Thymus (tissue), 11 donors: ENCODE measurements around the gene SLC48A1. TPM values are rescaled to one million over a fixed set of nuclear protein-coding genes. Genes with fewer than 3 reads are reported as not detected.

Experiments used
- DNase-seq, 9 donors: peaks; one replicate each; pipeline ENCODE4 v3.0.0-alpha.2; 2013; ENCODE audit warnings: low spot score in 9 of 9, low read depth in 6 of 9, missing footprints in 1 of 9
- H3K27ac ChIP-seq, 2 donors: one replicate each; pipeline ENCODE4 v1.5.1; 2013; ENCODE audit warnings: control low read depth in 1 of 2, low read depth in 1 of 2, low read length in 1 of 2, mild to moderate bottlenecking in 1 of 2, moderate library complexity in 1 of 2
- H3K27me3 ChIP-seq, 2 donors: one replicate each; pipeline ENCODE4 v1.5.1; 2013; ENCODE audit warnings: low read length in 1 of 2; ENCODE audit not compliant: control insufficient read depth in 2 of 2, insufficient read depth in 1 of 2
- H3K36me3 ChIP-seq, 2 donors: one replicate each; pipeline ENCODE4 v1.5.1; 2013; ENCODE audit warnings: low read length in 1 of 2, mild to moderate bottlenecking in 1 of 2, moderate library complexity in 1 of 2; ENCODE audit not compliant: control insufficient read depth in 2 of 2, insufficient read depth in 2 of 2
- H3K4me1 ChIP-seq, 2 donors: one replicate each; pipeline ENCODE4 v1.5.1; 2013; ENCODE audit warnings: low read length in 2 of 2; ENCODE audit not compliant: control insufficient read depth in 2 of 2, insufficient read depth in 2 of 2
- H3K4me3 ChIP-seq, 2 donors: one replicate each; pipeline ENCODE4 v1.5.1; 2013; ENCODE audit warnings: low read length in 2 of 2, control low read depth in 1 of 2, mild to moderate bottlenecking in 1 of 2
- H3K9me3 ChIP-seq, 2 donors: one replicate each; pipeline ENCODE4 v1.5.1; 2013; ENCODE audit warnings: low read length in 1 of 2, mild to moderate bottlenecking in 1 of 2; ENCODE audit not compliant: control insufficient read depth in 2 of 2, insufficient read depth in 1 of 2
- WGBS: extraction: QIAGEN DNeasy Blood & Tissue Kit; methylation state at CpG from one replicate; pipeline ENCODE4 v1.1.7; 2013; 5-methylcytosine and 5-hydroxymethylcytosine counted together
- polyA plus RNA-seq: library from polyadenylated mRNA; stranded (reverse); fragments of 200-250 nt; gene quantifications from one replicate; pipeline ENCODE4 v1.2.3, GENCODE V29; 2013
- total RNA-seq: library from RNA; stranded (reverse); fragments of 120-200 nt; gene quantifications from one replicate; pipeline ENCODE4 v1.2.4, GENCODE V29; 2013
- donor health status: healthy.

Gene SLC48A1
- total and polyA plus RNA-seq, 2 donors, result 4.5 to 9.3 TPM

- Histone ChIP-seq H3K27ac (peak overlapping the region in 1 of 2 donors; percentile 31), H3K27me3 (no peaks in the 10 kb centered on the region), H3K36me3 (peaks cover 96 to 99% of the 10 kb centered on the region in 2 donors), H3K4me3 (no peak overlapping the region), H3K9me3 (no peaks in the 10 kb centered on the region), H3K4me1 (peaks cover 72 to 84% of the 10 kb centered on the region in 2 donors)
- DNase-seq, result no peak
- 97% methylated on average over 7 of the region's 7 CpGs for WGBS
These were observed 27.5 kb downstream of the SLC48A1 start for GRCh38 chr12:47800582-47800981.

DNA sequence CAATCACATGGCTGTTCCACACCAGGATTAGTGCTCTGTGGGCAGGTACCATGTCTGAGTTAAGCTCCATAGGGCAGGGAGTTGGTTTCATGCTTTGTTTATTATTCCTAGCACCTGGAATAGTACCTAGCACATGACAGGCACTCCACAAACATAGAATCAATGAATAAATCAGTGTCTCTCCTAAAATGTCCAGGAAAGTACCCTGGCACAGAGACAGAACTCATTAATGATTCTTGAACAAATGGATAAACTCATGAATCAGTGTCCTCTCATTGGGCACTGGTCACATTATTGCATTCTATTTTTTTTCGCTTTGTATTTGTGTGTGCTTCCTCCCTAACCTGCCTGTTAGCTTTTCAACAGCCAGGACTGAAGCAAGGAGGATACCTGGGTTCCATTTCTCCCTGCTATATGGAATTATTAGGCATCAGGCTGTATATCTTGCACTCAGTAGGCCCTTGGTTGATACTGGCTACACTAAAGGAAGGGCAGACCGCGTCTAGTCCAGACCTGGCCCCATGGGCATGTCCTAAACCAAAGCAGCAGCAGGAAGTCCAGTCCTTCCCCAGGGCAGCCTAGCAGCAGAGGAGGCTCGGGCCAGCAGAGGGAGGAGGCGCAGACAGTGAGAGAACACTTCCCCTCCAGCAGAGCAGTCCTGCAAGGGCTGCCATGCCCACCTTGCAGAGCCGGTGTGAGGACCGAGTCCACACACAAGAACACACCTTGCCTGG, 28.3 kb downstream of the SLC48A1 start:
- Histone ChIP-seq H3K36me3 (peaks cover 94 to 99% of the 10 kb centered on the region in 2 donors), H3K27me3 (no peaks in the 10 kb centered on the region), H3K4me3 (no peak overlapping the region), H3K4me1 (peaks cover 79 to 91% of the 10 kb centered on the region in 2 donors), H3K9me3 (no peaks in the 10 kb centered on the region), H3K27ac (peak overlapping the region; percentile 2 to 55)
- no peak for DNase-seq
- 81% methylated on average over 7 of the region's 7 CpGs for WGBS

- Histone ChIP-seq H3K9me3 (no peaks in the 10 kb centered on the region), H3K4me1 (peaks cover 81 to 96% of the 10 kb centered on the region in 2 donors), H3K4me3 (no peak overlapping the region), H3K27ac (peak overlapping the region; percentile 45 to 46), H3K36me3 (peaks cover 88 to 97% of the 10 kb centered on the region in 2 donors), H3K27me3 (no peaks in the 10 kb centered on the region)
- DNase-seq, result no peak
- 75% methylated on average over 9 of the region's 9 CpGs for WGBS
These were observed 28.8 kb downstream of the SLC48A1 start for GRCh38 chr12:47801904-47802246.

DNA sequence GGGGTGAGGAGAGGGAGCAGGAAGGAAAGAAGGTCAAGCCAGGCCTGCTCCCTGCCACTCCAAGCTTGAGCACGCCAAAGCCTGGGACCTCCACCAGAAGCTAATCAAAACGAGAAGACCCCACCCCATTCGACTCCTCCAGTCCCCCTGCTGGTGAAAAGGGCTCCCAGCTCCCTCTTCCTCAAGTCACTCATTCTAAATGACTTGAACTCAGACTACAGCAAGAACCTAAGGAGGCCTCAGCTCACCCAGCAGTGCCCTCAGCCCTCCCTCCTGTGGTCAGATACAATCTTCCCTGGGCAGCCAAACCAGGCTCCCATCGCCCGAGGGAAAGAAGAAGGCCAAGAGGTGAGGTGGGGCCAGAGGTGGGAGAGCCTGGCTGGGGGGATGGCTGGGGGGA, 29.3 kb downstream of the SLC48A1 start:
- DNase-seq, result peak in 1 of 9 donors; percentile 54
- no peaks in the 10 kb centered on the region for H3K9me3 ChIP-seq
- peaks cover 85 to 100% of the 10 kb centered on the region in 2 donors for H3K4me1 ChIP-seq
- 33% methylated on average over 5 of the region's 5 CpGs for WGBS
- no peak overlapping the region for H3K4me3 ChIP-seq
- no peaks in the 10 kb centered on the region for H3K27me3 ChIP-seq
- H3K27ac ChIP-seq, result peak overlapping the region; percentile 47 to 68
- peaks cover 84 to 95% of the 10 kb centered on the region in 2 donors for H3K36me3 ChIP-seq

DNA sequence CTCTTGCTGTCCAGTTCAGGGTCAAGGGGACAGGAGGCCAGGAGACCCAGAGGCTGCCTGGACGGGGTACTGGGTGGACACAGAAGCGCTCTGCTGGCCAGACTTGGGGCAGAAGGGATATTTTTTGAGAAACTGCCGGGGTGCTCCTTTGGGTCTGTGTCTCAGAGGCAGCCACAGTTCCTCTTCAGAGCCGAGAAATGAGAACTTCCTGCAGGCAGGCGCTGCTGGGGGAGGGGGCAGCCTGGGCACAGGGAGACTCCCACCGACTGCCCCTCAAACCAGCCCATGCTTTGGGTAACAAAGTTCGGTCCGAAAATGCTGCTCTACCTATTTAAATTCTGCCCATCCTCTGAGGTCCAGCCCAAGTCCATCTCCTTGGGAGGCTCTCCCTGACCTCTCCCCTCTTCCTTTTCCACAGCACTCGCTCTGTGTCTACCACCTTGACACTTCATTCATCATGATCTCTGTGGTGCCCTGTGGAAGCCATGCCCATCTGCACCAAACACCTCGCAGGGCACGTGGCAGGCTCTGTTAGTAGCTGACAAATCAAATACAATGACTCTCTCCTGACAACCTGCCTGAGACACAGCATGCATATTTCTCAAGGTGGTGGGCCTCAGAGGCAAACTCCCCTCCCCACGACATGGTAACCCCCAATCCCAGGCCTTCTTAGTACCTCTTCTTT, 30.3 kb downstream of the SLC48A1 start:
- WGBS, result 41% methylated on average over 12 of the region's 12 CpGs
- Histone ChIP-seq H3K36me3 (peaks cover 78 to 92% of the 10 kb centered on the region in 2 donors), H3K4me3 (no peak overlapping the region), H3K27ac (peak overlapping the region; percentile 68 to 72), H3K27me3 (no peaks in the 10 kb centered on the region), H3K4me1 (peaks cover 89 to 100% of the 10 kb centered on the region in 2 donors), H3K9me3 (no peaks in the 10 kb centered on the region)
- DNase-seq, result no peak

- H3K4me3 ChIP-seq, result no peak overlapping the region
- peaks cover 89 to 100% of the 10 kb centered on the region in 2 donors for H3K4me1 ChIP-seq
- peaks cover 71 to 87% of the 10 kb centered on the region in 2 donors for H3K36me3 ChIP-seq
- WGBS, result 95% methylated on average over 8 of the region's 8 CpGs
- DNase-seq, result no peak
- H3K9me3 ChIP-seq, result no peaks in the 10 kb centered on the region
- H3K27me3 ChIP-seq, result no peaks in the 10 kb centered on the region
- H3K27ac ChIP-seq, result peak overlapping the region; percentile 4 to 37
These were observed 31.1 kb downstream of the SLC48A1 start for GRCh38 chr12:47804171-47804570.

- peaks cover 60 to 80% of the 10 kb centered on the region in 2 donors for H3K36me3 ChIP-seq
- 51% methylated on average over 2 of the region's 2 CpGs for WGBS
- H3K4me1 ChIP-seq, result peaks cover 86 to 100% of the 10 kb centered on the region in 2 donors
- no peaks in the 10 kb centered on the region for H3K27me3 ChIP-seq
- H3K27ac ChIP-seq, result peak overlapping the region; percentile 22 to 69
- DNase-seq, result no peak
- H3K9me3 ChIP-seq, result no peaks in the 10 kb centered on the region
- no peak overlapping the region for H3K4me3 ChIP-seq
These were observed 32.4 kb downstream of the SLC48A1 start for GRCh38 chr12:47805417-47805816.

- Histone ChIP-seq H3K27ac (peak overlapping the region; percentile 86 to 89), H3K4me3 (peak overlapping the region in 1 of 2 donors; percentile 32)
These were observed 34.3 kb downstream of the SLC48A1 start for GRCh38 chr12:47807338-47807737.

GRCh38 chr12:47808050-47808449, 35.0 kb downstream of the SLC48A1 start:
- peak overlapping the region; percentile 32 to 34 for H3K4me3 ChIP-seq

More at GRCh38 chr12:47807338-47807737, 34.3 kb downstream of the SLC48A1 start:
- no peaks in the 10 kb centered on the region for H3K27me3 ChIP-seq
- WGBS, result 79% methylated on average over 5 of the region's 5 CpGs
- H3K36me3 ChIP-seq, result peaks cover 48 to 80% of the 10 kb centered on the region in 2 donors
- H3K9me3 ChIP-seq, result no peaks in the 10 kb centered on the region
- DNase-seq, result no peak
- H3K4me1 ChIP-seq, result peaks cover 87 to 100% of the 10 kb centered on the region in 2 donors

More at GRCh38 chr12:47808050-47808449, 35.0 kb downstream of the SLC48A1 start:
- no peaks in the 10 kb centered on the region for H3K9me3 ChIP-seq
- DNase-seq, result peak in 3 of 9 donors; percentile 79 to 88 (median 80)
- WGBS, result 1% methylated on average over 9 of the region's 9 CpGs
- peaks cover 84 to 98% of the 10 kb centered on the region in 2 donors for H3K4me1 ChIP-seq
- H3K27ac ChIP-seq, result peak overlapping the region; percentile 86 to 89
- H3K27me3 ChIP-seq, result no peaks in the 10 kb centered on the region
- H3K36me3 ChIP-seq, result peaks cover 41 to 77% of the 10 kb centered on the region in 2 donors
